ENCODE measurements around the gene MAPK6. TPM values are rescaled to one million over a fixed set of nuclear protein-coding genes. Genes with fewer than 3 reads are reported as not detected.

Gene MAPK6
- total and polyA plus RNA-seq, 10 of the 15 experiments (the other 5 are each of a cell fraction or from before 2014, with no cell fraction given) = 20.6 to 100 (median 52.6) TPM

DNA sequence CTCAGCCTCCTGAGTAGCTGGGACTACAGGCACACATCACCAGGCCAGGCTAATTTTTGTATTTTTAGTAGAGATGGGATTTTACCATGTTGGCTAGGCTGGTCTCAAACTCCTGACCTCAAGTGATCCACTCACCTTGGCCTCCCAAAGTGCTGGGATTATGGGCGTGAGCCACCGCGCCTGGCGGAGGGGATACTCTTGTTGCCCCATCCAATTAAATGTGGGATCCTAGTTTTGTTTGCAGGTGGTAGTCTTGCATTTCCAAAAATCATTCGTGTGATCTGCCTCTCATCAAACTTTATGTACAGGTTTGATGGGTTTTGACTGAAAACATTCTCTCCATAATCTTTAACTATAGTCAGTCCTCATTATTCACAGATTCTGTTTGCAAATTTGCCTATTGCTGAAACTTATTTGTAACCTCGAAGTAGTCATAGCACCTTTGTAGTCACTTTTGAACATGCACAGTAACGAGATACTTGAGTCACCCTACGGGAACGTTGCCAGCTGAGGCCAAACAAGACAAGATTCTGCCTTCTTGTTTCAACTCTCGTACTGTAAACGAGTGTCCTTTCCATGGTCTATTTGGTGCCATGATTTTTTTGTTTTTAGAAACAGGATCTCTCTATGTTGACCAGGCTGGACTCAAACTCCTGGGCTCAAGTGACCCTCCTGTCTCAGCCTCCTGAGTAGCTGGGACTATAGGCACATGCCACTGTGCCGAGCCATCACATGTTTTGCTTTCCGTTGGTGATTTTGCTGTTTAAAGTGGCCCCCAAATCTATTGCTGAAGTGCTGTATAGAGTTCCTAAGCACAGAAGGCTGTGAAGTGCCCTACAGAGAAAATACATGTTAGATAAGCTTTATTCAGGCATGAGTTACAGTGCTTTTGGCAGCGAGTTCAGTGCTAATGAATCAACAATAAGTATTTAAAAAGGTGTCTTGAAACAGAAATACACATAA lies 8.1 kb upstream of the MAPK6 start (continued):
- TF ChIP-seq, protein P1, sequence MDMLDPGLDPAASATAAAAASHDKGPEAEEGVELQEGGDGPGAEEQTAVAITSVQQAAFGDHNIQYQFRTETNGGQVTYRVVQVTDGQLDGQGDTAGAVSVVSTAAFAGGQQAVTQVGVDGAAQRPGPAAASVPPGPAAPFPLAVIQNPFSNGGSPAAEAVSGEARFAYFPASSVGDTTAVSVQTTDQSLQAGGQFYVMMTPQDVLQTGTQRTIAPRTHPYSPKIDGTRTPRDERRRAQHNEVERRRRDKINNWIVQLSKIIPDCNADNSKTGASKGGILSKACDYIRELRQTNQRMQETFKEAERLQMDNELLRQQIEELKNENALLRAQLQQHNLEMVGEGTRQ (IDR thresholded peaks at IDR 0.05; ENCODE audit: borderline replicate concordance, low read depth, low read length) = no peak
- TF ChIP-seq BCL11A (IDR thresholded peaks at IDR 0.05; ENCODE audit: low read depth, low read length) (peak; percentile 42; the same call in 1 of the 2 replicates), CBX5 (IDR thresholded peaks at IDR 0.05; ENCODE audit: low read depth) (no peak), YBX1 (IDR thresholded peaks at IDR 0.05) (no peak), NFYB (IDR thresholded peaks at IDR 0.05; ENCODE audit: insufficient read depth, low read depth, low read length) (no peak), GATAD2B (conservative IDR thresholded peaks at IDR 0.05; ENCODE audit: low read depth) (no peak), PAX8 (IDR thresholded peaks at IDR 0.05) (no peak), POU2F2 (IDR thresholded peaks at IDR 0.05; ENCODE audit: borderline replicate concordance, low read depth, low read length) (peak; percentile 36; the same call in 1 of the 3 replicates), SMC3 (IDR thresholded peaks at IDR 0.05; ENCODE audit: borderline replicate concordance, low read length) (no peak), EZH2 (IDR thresholded peaks at IDR 0.05; ENCODE audit: borderline replicate concordance, control insufficient read depth, low read depth, low read length) (no peak), BRCA1 (IDR thresholded peaks at IDR 0.05; ENCODE audit: low read depth, low read length) (no peak), CBX3 (IDR thresholded peaks at IDR 0.05; ENCODE audit: borderline replicate concordance, low read depth) (no peak), BACH1 (IDR thresholded peaks at IDR 0.05; ENCODE audit: borderline replicate concordance) (peak; percentile 10; the same call in 1 of the 2 replicates), MEF2A (IDR thresholded peaks at IDR 0.05; ENCODE audit: insufficient read depth, low read depth, low read length) (no peak), IKZF2 (IDR thresholded peaks at IDR 0.05) (no peak), ESRRA (IDR thresholded peaks at IDR 0.05; ENCODE audit: low read length) (no peak), SMARCA5 (IDR thresholded peaks at IDR 0.05) (0 out of 2 replicates have a peak, but pooled peaks have one; percentile 10), WRNIP1 (IDR thresholded peaks at IDR 0.05; ENCODE audit: borderline replicate concordance, low read depth, low read length) (no peak), ASH2L (IDR thresholded peaks at IDR 0.05; ENCODE audit: borderline replicate concordance, low read depth) (no peak)
- TF ChIP-seq, protein P2, sequence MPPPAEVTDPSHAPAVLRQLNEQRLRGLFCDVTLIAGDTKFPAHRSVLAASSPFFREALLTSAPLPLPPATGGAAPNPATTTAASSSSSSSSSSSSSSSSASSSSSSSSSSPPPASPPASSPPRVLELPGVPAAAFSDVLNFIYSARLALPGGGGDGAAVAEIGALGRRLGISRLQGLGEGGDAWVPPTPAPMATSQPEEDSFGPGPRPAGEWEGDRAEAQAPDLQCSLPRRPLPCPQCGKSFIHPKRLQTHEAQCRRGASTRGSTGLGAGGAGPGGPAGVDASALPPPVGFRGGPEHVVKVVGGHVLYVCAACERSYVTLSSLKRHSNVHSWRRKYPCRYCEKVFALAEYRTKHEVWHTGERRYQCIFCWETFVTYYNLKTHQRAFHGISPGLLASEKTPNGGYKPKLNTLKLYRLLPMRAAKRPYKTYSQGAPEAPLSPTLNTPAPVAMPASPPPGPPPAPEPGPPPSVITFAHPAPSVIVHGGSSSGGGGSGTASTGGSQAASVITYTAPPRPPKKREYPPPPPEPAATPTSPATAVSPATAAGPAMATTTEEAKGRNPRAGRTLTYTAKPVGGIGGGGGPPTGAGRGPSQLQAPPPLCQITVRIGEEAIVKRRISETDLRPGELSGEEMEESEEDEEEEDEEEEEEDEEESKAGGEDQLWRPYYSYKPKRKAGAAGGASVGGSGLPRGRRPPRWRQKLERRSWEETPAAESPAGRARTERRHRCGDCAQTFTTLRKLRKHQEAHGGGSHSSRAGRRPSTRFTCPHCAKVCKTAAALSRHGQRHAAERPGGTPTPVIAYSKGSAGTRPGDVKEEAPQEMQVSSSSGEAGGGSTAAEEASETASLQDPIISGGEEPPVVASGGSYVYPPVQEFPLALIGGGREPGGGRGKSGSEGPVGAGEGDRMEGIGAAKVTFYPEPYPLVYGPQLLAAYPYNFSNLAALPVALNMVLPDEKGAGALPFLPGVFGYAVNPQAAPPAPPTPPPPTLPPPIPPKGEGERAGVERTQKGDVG (CRISPR knock-in tag; IDR thresholded peaks at IDR 0.05) = no peak
- TF ChIP-seq, protein P3, sequence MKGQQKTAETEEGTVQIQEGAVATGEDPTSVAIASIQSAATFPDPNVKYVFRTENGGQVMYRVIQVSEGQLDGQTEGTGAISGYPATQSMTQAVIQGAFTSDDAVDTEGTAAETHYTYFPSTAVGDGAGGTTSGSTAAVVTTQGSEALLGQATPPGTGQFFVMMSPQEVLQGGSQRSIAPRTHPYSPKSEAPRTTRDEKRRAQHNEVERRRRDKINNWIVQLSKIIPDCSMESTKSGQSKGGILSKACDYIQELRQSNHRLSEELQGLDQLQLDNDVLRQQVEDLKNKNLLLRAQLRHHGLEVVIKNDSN (IDR thresholded peaks at IDR 0.05; ENCODE audit: borderline replicate concordance, extremely low read length, insufficient read depth, low read depth, low read length) = no peak

Data from GM12878 (cell line).